Chondrocyte (in vitro differentiated cells): Measurements from ENCODE around the gene PRPF6. TPM values are rescaled to one million over a fixed set of nuclear protein-coding genes. Genes with fewer than 3 reads are reported as not detected.

Source experiments
- DNase-seq: peaks from one replicate; pipeline ENCODE4 v3.0.0; 2021; ENCODE audit warnings: mixed read lengths, low spot score
- H3K27ac Mint-ChIP-seq: one replicate; pipeline ENCODE4 v1.8.0; 2021; ENCODE audit warnings: mild to moderate bottlenecking, moderate library complexity, mixed read lengths; ENCODE audit not compliant: unreplicated experiment
- H3K27me3 Mint-ChIP-seq: 2 replicates; pipeline ENCODE4 v1.8.0; 2021; ENCODE audit warnings: low read depth, mixed read lengths
- H3K36me3 Mint-ChIP-seq: 2 replicates; pipeline ENCODE4 v1.8.0; 2021; ENCODE audit warnings: low read depth, mixed read lengths
- H3K4me1 Mint-ChIP-seq: 2 replicates; pipeline ENCODE4 v1.8.0; 2021; ENCODE audit warnings: low read depth, mild to moderate bottlenecking, mixed read lengths
- H3K4me3 Mint-ChIP-seq: one replicate; pipeline ENCODE4 v1.8.0; 2021; ENCODE audit warnings: mild to moderate bottlenecking, moderate library complexity, mixed read lengths; ENCODE audit not compliant: unreplicated experiment
- H3K9me3 Mint-ChIP-seq: 2 replicates; pipeline ENCODE4 v1.8.0; 2021; ENCODE audit warnings: low read depth, mixed read lengths
- total RNA-seq: library from RNA; stranded (reverse); gene quantifications from 3 replicates; pipeline ENCODE4 v1.2.1, GENCODE V29; 2021
- TF ChIP-seq, protein P1 (sequence below): fragments of 200-600 bp; sonication (generic); IDR thresholded peaks from 2 replicates; pipeline ENCODE4 v1.5.0; 2021; ENCODE audit warnings: antibody characterized with exemption, mild to moderate bottlenecking, moderate library complexity

Gene PRPF6
- total RNA-seq, 1 donor from 2014 or later, result 49.0 TPM

DNA sequence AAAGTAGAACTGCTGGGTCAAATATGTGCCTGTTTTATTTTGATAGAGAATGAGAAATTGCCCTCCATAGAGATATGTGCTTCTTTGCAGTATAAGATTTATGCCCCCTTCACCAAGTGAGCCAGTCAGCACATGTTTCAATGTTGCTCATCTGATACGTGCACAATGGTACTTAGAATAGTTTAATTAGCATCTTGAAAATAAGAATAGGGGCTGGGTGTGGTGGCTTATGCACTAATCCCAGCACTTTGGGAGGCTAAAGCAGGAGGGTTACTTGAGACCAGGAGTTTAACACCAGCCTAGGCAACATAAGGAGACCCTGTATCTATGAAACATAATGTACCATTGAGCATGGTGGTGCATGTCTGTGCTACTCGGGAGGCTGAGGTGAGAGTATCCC, 34.7 kb downstream of the PRPF6 start:
- no peaks in the 10 kb centered on the region for H3K27me3 Mint-ChIP-seq
- H3K9me3 Mint-ChIP-seq, result no peaks in the 10 kb centered on the region
- no peaks in the 10 kb centered on the region for H3K4me1 Mint-ChIP-seq
- DNase-seq, result no peak
- no peak overlapping the region for H3K4me3 Mint-ChIP-seq
- no peak overlapping the region for H3K27ac Mint-ChIP-seq
- TF ChIP-seq, protein P1, sequence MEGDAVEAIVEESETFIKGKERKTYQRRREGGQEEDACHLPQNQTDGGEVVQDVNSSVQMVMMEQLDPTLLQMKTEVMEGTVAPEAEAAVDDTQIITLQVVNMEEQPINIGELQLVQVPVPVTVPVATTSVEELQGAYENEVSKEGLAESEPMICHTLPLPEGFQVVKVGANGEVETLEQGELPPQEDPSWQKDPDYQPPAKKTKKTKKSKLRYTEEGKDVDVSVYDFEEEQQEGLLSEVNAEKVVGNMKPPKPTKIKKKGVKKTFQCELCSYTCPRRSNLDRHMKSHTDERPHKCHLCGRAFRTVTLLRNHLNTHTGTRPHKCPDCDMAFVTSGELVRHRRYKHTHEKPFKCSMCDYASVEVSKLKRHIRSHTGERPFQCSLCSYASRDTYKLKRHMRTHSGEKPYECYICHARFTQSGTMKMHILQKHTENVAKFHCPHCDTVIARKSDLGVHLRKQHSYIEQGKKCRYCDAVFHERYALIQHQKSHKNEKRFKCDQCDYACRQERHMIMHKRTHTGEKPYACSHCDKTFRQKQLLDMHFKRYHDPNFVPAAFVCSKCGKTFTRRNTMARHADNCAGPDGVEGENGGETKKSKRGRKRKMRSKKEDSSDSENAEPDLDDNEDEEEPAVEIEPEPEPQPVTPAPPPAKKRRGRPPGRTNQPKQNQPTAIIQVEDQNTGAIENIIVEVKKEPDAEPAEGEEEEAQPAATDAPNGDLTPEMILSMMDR, result no peak
- H3K36me3 Mint-ChIP-seq, result peaks cover 35% of the 10 kb centered on the region

DNA sequence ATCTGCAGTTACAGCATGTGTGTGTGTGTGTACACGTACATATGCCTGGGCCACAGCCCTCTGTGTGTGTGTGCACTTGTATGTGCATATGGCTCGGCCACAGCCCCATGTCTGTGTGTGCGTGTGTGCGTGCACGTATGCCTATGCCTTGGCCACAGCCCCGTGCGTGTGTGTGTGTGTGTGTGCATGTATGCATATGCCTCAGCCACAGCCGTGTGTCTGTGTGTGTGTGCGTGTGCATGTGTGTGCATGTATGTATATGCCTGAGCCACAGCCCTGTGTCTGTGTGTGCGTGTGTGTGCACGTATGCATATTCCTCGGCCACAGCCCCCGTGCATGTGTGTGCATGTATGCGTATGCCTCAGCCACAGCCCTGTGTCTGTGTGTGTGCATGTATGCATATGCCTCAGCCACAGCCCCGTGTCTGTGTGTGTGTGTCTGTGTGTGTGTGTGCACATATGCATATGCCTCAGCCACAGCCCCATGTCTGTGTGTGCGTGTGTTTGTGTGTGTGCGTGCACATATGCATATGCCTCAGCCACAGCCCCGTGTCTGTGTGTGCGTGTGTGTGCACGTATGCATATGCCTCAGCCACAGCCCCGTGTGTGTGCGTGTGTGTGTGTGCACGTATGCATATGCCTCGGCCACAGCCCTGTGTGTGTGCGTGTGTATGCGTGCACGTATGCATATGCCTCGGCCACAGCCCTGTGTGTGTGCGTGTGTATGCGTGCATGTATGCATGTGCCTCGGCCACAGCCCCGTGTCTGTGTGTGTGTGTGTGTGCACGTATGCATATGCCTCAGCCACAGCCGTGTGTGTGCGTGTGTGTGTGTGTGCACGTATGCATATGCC, 40.4 kb downstream of the PRPF6 start:
- Mint-ChIP-seq H3K27ac (no peak overlapping the region), H3K4me3 (no peak overlapping the region), H3K9me3 (no peaks in the 10 kb centered on the region), H3K27me3 (no peaks in the 10 kb centered on the region), H3K36me3 (peaks cover 39% of the 10 kb centered on the region), H3K4me1 (no peaks in the 10 kb centered on the region)
- TF ChIP-seq, protein P1, result no peak
- DNase-seq, result no peak

DNA sequence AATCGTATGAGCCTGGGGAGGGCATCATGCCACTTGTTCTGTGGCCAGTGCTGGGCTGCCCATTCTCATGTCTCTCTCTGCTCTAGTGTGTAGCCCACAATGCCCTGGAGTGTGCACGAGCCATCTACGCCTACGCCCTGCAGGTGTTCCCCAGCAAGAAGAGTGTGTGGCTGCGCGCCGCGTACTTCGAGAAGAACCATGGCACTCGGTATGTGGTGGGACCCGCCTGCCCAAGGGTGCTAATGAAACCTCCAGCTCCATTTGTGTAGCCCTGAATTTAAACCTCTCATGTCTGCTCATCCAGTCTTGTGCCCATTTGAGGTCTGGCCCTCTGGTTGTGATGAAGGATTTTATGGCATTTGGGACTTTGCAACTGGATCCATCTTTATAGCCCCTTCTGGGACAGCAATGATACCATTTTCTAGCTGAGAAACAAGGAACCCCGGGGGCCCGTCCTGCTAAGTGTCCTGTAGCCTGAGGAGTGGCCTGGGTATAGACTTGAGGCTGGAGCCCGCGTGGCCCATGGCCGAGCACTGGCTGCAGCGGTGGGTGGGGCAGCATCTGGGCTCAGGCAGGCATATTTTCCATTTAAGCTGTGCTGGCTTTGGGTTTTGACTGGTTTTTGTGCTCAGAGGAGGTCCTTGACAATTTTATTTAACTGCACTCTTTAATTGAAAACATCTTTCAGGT, 41.9 kb downstream of the PRPF6 start:
- TF ChIP-seq, protein P1, result no peak
- no peaks in the 10 kb centered on the region for H3K9me3 Mint-ChIP-seq
- DNase-seq, result no peak
- no peaks in the 10 kb centered on the region for H3K27me3 Mint-ChIP-seq
- H3K4me3 Mint-ChIP-seq, result no peak overlapping the region
- H3K27ac Mint-ChIP-seq, result no peak overlapping the region
- no peaks in the 10 kb centered on the region for H3K4me1 Mint-ChIP-seq
- H3K36me3 Mint-ChIP-seq, result peaks cover 39% of the 10 kb centered on the region

DNA sequence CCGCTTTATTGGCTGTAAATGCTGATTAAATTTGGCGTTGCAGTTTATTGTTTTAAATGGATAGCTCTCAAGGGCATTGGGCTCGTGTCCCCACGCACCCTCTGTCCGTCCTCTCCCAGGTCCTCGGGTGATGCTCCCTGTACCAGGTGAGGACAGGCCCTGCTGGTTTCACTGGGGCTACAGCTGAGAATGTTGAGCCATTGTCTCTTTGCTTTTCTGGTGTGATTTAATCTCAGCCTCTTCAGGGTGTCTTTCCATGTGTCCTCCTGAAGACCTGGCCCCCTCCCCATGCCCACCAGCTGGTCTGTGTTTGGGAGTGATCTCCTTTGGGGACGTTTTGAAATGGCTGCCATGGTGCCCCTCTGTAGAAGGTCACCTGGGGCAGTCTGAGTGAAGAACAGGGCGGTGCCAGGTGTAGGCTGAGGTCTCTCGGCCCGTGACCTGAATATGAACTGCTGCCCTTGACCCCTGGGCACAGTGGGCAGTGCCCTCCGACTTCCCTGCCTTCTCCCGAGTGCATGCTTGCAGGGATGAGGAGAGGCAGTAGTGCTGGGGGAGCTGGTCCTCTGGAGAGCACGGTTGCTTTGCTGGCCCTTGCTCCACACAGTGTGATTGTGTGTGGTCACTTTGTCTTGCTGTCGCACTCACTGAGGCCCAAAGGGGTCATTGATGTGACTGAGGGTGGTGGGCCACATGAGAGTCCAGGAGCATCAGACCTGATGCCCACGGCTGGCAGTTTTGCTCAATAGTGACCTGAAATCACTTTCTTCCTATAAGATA, 42.6 kb downstream of the PRPF6 start:
- Mint-ChIP-seq H3K27ac (no peak overlapping the region), H3K27me3 (no peaks in the 10 kb centered on the region), H3K9me3 (no peaks in the 10 kb centered on the region), H3K36me3 (peaks cover 39% of the 10 kb centered on the region), H3K4me3 (no peak overlapping the region), H3K4me1 (no peaks in the 10 kb centered on the region)
- no peak for DNase-seq
- TF ChIP-seq, protein P1, result no peak
